OCI-LY3 (cell line): Measurements from ENCODE around the gene CCDC194.

ENCODE experiments used
- CTCF ChIP-seq: fragments of 200-600, 300-600 bp; sonication (generic); IDR thresholded peaks from 2 replicates; pipeline ENCODE4 v1.5.1; 2014; ENCODE audit warnings: antibody characterized with exemption, low read length, low read depth
- EZH2phosphoT487 ChIP-seq: fragments of 200-600 bp; shearing (Covaris generic); IDR thresholded peaks from 2 replicates; pipeline ENCODE4 v1.6.1; 2018; ENCODE audit warnings: antibody characterized with exemption, mixed run types, low read depth

GRCh38 chr19:17341386-17341785 is 52.6 kb downstream of the CCDC194 start:
- TF ChIP-seq CTCF (no peak), EZH2phosphoT487 (no peak)
